Mesenchymal stem cell (in vitro differentiated cells and primary cell): ENCODE measurements around the gene MAP4K4.
A peak's percentile ranks its signal among the peaks of the same experiment; 100 is the strongest.

ENCODE experiments used
- DNase-seq: peaks from one replicate; pipeline ENCODE4 v3.0.0-alpha.2; 2013
- H2AFZ ChIP-seq: one replicate; pipeline ENCODE4 v1.6.1; 2013; ENCODE audit warnings: low read depth, mild to moderate bottlenecking, control low read depth, inconsistent platforms, low read length, moderate library complexity
- H2AK5ac ChIP-seq: 2 replicates; pipeline ENCODE4 v1.6.1; 2013; ENCODE audit warnings: low read length, moderate library complexity, mild to moderate bottlenecking, inconsistent platforms; ENCODE audit not compliant: severe bottlenecking
- H2BK120ac ChIP-seq: one replicate; pipeline ENCODE4 v1.6.1; 2013; ENCODE audit warnings: low read depth, mild to moderate bottlenecking, inconsistent platforms, low read length, moderate library complexity
- H2BK12ac ChIP-seq, 2 experiments: one replicate each; pipeline ENCODE4 v1.6.1; 2013; ENCODE audit warnings: inconsistent platforms in 2 of 2, low read length in 2 of 2, mild to moderate bottlenecking in 2 of 2, moderate library complexity in 2 of 2, control low read depth in 1 of 2
- H2BK15ac ChIP-seq: one replicate; pipeline ENCODE4 v1.6.1; 2013; ENCODE audit warnings: mild to moderate bottlenecking, low read depth, inconsistent platforms; ENCODE audit not compliant: poor library complexity, severe bottlenecking
- H2BK5ac ChIP-seq: 2 replicates; pipeline ENCODE4 v1.6.1; 2013; ENCODE audit warnings: low read depth, mild to moderate bottlenecking, low read length, control low read depth, inconsistent platforms; ENCODE audit not compliant: poor library complexity, severe bottlenecking
- H3K14ac ChIP-seq, 2 experiments: one replicate each; pipeline ENCODE4 v1.6.1; 2013; ENCODE audit warnings: inconsistent platforms in 2 of 2, low read length in 2 of 2, control low read depth in 1 of 2, mild to moderate bottlenecking in 1 of 2, moderate library complexity in 1 of 2
- H3K18ac ChIP-seq, 2 experiments: one replicate each; pipeline ENCODE4 v1.6.1; 2013; ENCODE audit warnings: inconsistent platforms in 2 of 2, low read length in 2 of 2, control low read depth in 1 of 2, low read depth in 1 of 2, mild to moderate bottlenecking in 1 of 2
- H3K23ac ChIP-seq, 2 experiments: one replicate each; pipeline ENCODE4 v1.6.1; 2013; ENCODE audit warnings: inconsistent platforms in 2 of 2, low read length in 2 of 2, mild to moderate bottlenecking in 2 of 2, moderate library complexity in 2 of 2, control low read depth in 1 of 2
- H3K27ac ChIP-seq: 2 replicates; pipeline ENCODE4 v1.5.1; 2013; ENCODE audit warnings: mild to moderate bottlenecking, moderate library complexity, low read length, control low read depth, inconsistent platforms; ENCODE audit not compliant: poor library complexity, severe bottlenecking
- H3K27me3 ChIP-seq, 2 experiments: 2 replicates each; pipeline versions ENCODE4 v1.6.1 to v1.7.0; 2013; ENCODE audit warnings: low read length in 2 of 2, mild to moderate bottlenecking in 2 of 2, moderate library complexity in 2 of 2, control low read depth in 1 of 2, inconsistent platforms in 1 of 2; ENCODE audit not compliant: control insufficient read depth in 1 of 2, insufficient read depth in 1 of 2
- H3K36me3 ChIP-seq, 2 experiments: 2 replicates each; pipeline versions ENCODE4 v1.6.1 to v1.7.0; 2013; ENCODE audit warnings: low read length in 2 of 2, control low read depth in 1 of 2, inconsistent platforms in 1 of 2, low read depth in 1 of 2, mild to moderate bottlenecking in 1 of 2; ENCODE audit not compliant: insufficient read depth in 2 of 2, control insufficient read depth in 1 of 2
- H3K4ac ChIP-seq, 2 experiments: one replicate each; pipeline ENCODE4 v1.6.1; 2013; ENCODE audit warnings: inconsistent platforms in 2 of 2, low read length in 2 of 2, mild to moderate bottlenecking in 2 of 2, moderate library complexity in 2 of 2, control low read depth in 1 of 2, low read depth in 1 of 2
- H3K4me1 ChIP-seq: 2 replicates; pipeline ENCODE4 v1.6.1; 2013; ENCODE audit warnings: low read depth, low read length, control low read depth; ENCODE audit not compliant: control insufficient read depth, insufficient read depth
- H3K4me2 ChIP-seq: 2 replicates; pipeline ENCODE4 v1.6.1; 2013; ENCODE audit warnings: low read length, mild to moderate bottlenecking, inconsistent platforms; ENCODE audit not compliant: poor library complexity, severe bottlenecking
- H3K4me3 ChIP-seq, 2 experiments: 2 replicates each; pipeline versions ENCODE4 v1.5.1 to v1.7.0; 2013; ENCODE audit warnings: low read length in 2 of 2, mild to moderate bottlenecking in 2 of 2, control low read depth in 1 of 2, low read depth in 1 of 2; ENCODE audit not compliant: insufficient read depth in 1 of 2
- H3K79me1 ChIP-seq: replicated peaks from 2 replicates; pipeline ENCODE4 v1.6.1; 2013; ENCODE audit warnings: mild to moderate bottlenecking, control low read depth, low read length, inconsistent platforms; ENCODE audit not compliant: poor library complexity, severe bottlenecking
- H3K9ac ChIP-seq: 2 replicates; pipeline ENCODE4 v1.7.0; 2013; ENCODE audit warnings: mild to moderate bottlenecking, low read length, moderate library complexity
- H3K9me3 ChIP-seq: 2 replicates; pipeline ENCODE4 v1.7.0; 2013; ENCODE audit warnings: mild to moderate bottlenecking, low read length; ENCODE audit not compliant: control insufficient read depth
- H4K8ac ChIP-seq: one replicate; pipeline ENCODE4 v1.6.1; 2013; ENCODE audit warnings: inconsistent platforms, mild to moderate bottlenecking, low read length, moderate library complexity
- H4K91ac ChIP-seq: one replicate; pipeline ENCODE4 v1.6.1; 2013; ENCODE audit warnings: mild to moderate bottlenecking, low read length, inconsistent platforms
- WGBS: methylation state at CpG from one replicate; pipeline ENCODE4 v1.1.7; 2013; ENCODE audit warnings: mixed read lengths; 5-methylcytosine and 5-hydroxymethylcytosine counted together

Gene MAP4K4

DNA sequence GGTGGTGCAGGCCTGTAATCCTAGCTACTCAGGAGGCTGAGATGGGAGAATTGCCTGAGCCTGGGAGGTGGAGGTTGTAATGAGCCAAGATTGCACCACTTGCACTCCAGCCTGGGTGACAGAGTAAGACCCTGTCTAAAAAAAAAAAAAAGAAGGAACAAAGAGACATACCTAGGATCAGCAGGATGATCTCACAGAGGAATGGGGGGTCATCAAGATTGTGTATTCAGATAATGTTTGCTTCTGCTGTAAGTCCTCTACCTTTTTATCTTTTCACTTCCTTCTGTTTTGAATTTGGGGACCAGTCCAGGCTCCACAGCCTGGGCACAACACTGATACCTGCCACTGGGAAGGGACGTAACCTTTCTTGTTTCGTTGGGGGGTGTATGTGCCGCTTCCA is 53.2 kb downstream of the MAP4K4 start:
- peaks cover 24% of the 10 kb centered on the region for H3K4me1 ChIP-seq
- H2BK120ac ChIP-seq: no peak overlapping the region
- H3K9me3 ChIP-seq: no peaks in the 10 kb centered on the region
- H3K23ac ChIP-seq: no peak overlapping the region
- H4K8ac ChIP-seq: no peak overlapping the region
- no peak overlapping the region for H2BK5ac ChIP-seq
- peak overlapping the region in 1 of 2 experiments; percentile 54 for H2BK12ac ChIP-seq
- H3K4me3 ChIP-seq: no peak overlapping the region
- H3K18ac ChIP-seq: peak overlapping the region in 1 of 2 experiments; percentile 18
- H3K14ac ChIP-seq: no peak overlapping the region
- H3K4ac ChIP-seq: no peak overlapping the region
- no peak overlapping the region for H2BK15ac ChIP-seq
- no peak overlapping the region for H2AFZ ChIP-seq
- no peak overlapping the region for H3K9ac ChIP-seq
- H3K36me3 ChIP-seq: peaks cover 0 to 33% of the 10 kb centered on the region in 2 experiments
- no peak for DNase-seq
- 83% methylated on average over 1 of the region's 3 CpGs for WGBS
- H3K79me1 ChIP-seq: no peaks in the 10 kb centered on the region
- no peak overlapping the region for H4K91ac ChIP-seq
- H3K27me3 ChIP-seq: no peaks in the 10 kb centered on the region
- no peak overlapping the region for H3K27ac ChIP-seq
- H3K4me2 ChIP-seq: no peak overlapping the region
- H2AK5ac ChIP-seq: peak overlapping the region; percentile 66

- H2AK5ac ChIP-seq: peak overlapping the region; percentile 72
- no peak overlapping the region for H2BK5ac ChIP-seq
- no peak overlapping the region for H4K91ac ChIP-seq
- no peak overlapping the region for H3K4ac ChIP-seq
- no peak overlapping the region for H2AFZ ChIP-seq
- H3K79me1 ChIP-seq: no peaks in the 10 kb centered on the region
- peaks cover 23% of the 10 kb centered on the region for H3K4me1 ChIP-seq
- peaks cover 0 to 37% of the 10 kb centered on the region in 2 experiments for H3K36me3 ChIP-seq
- no peak overlapping the region for H3K23ac ChIP-seq
- no peak overlapping the region for H3K4me2 ChIP-seq
- H3K27ac ChIP-seq: no peak overlapping the region
- H2BK12ac ChIP-seq: peak overlapping the region in 1 of 2 experiments; percentile 39
- no peak for DNase-seq
- H3K14ac ChIP-seq: no peak overlapping the region
- peak overlapping the region in 1 of 2 experiments; percentile 43 for H3K18ac ChIP-seq
- no peak overlapping the region for H2BK15ac ChIP-seq
- H4K8ac ChIP-seq: peak overlapping the region; percentile 41
- no peak overlapping the region for H3K4me3 ChIP-seq
- no peak overlapping the region for H2BK120ac ChIP-seq
- H3K9ac ChIP-seq: no peak overlapping the region
- WGBS: 93% methylated on average over 2 of the region's 2 CpGs
- no peaks in the 10 kb centered on the region for H3K27me3 ChIP-seq
- no peaks in the 10 kb centered on the region for H3K9me3 ChIP-seq
Measured at GRCh38 chr2:101751276-101751815, 53.8 kb downstream of the MAP4K4 start.

DNA sequence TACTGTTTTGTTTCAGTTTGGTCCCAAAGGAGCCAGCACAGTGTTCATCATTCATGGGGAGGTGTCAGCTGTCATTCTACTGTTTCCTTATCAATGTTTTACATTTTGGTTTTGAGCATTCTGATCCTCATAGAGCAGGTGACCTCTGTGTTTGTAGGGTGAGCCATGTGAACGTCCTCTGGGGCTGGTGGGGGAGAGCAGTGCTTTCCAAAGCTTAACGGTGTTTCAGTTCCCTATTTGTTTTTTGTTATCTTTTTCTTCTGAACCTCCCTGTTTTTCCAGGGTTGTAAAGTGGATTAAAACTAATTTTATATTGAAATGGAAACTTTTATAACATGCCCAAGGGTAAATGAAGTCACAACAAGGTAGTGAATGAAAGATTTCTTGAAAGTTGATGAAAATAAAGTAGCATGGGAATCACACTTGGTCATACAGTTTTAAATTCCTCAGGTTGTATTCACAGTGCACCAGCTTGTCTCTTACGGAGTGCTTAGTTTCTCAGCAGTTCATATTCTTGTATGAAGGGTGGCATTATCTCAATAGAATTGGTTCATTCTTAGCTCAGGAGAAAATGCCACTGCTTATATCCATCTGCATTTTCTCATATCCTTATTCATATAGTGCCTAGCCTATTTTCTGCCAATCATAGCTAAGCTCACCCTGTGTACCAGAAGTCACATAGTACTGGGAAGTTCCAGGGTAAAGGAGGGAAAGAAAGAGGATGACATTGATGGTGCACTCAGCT is 54.5 kb downstream of the MAP4K4 start:
- Histone ChIP-seq H3K14ac (no peak overlapping the region), H2BK5ac (no peak overlapping the region), H3K27ac (no peak overlapping the region), H2AK5ac (peak overlapping the region; percentile 72), H3K18ac (peak overlapping the region in 1 of 2 experiments; percentile 43), H4K8ac (peak overlapping the region; percentile 41), H3K23ac (no peak overlapping the region), H2BK15ac (no peak overlapping the region), H3K4me2 (no peak overlapping the region), H2AFZ (no peak overlapping the region), H3K36me3 (peaks cover 0 to 43% of the 10 kb centered on the region in 2 experiments), H2BK12ac (no peak overlapping the region), H2BK120ac (no peak overlapping the region), H3K4me1 (peaks cover 21% of the 10 kb centered on the region), H3K9ac (no peak overlapping the region), H3K27me3 (no peaks in the 10 kb centered on the region), H4K91ac (no peak overlapping the region), H3K4ac (no peak overlapping the region), H3K9me3 (no peaks in the 10 kb centered on the region), H3K79me1 (no peaks in the 10 kb centered on the region), H3K4me3 (peak overlapping the region in 1 of 2 experiments; percentile 2)
- DNase-seq: no peak
- WGBS: 44% methylated on average over 2 of the region's 3 CpGs

DNA sequence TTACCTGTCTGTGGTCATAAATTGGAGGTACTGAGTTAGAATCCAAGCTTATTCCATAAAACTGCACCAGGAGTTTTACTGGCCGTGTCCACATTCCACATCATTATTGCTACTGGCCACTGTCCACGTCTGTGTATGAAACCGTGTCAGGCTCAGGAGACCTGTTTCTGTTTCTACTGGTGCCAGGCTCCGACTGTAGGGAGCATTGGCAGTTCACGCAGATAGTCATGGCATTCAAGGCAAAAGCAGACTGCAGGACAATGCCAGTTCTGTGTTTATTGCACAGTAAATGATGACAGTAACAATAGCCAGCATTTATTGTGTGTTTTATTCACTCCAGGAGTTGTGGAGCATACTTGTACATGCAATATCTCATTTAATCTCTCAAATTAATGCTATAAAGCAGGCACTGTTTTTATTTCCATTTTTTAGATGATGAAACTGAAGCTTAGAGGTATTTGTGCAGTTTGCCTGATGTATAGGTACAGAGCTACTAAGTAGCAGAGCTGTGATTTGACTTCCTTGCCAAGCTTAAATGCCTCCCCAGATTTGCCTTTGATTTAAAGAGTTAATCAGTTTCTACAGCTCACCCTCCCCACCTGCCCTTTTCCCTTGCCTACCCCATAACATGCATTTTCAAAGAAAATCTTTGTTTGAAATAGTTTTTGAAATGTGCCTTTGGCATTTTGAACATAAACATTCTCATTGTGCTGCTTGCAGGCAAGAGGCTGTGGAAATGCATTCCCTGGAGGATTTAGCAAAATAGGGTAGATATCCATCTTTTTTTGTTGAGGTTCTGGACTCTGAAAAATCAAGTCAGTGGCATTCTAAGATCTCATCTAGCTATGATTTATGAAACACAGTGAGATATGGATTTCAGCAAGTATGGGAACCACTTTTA is 55.5 kb downstream of the MAP4K4 start:
- Histone ChIP-seq H3K27ac (no peak overlapping the region), H3K9ac (peak overlapping the region; percentile 33), H3K36me3 (peaks cover 0 to 46% of the 10 kb centered on the region in 2 experiments), H2BK120ac (no peak overlapping the region), H3K14ac (no peak overlapping the region), H3K23ac (no peak overlapping the region), H4K8ac (no peak overlapping the region), H4K91ac (no peak overlapping the region), H3K9me3 (no peaks in the 10 kb centered on the region), H3K4me1 (peaks cover 18% of the 10 kb centered on the region), H2BK5ac (no peak overlapping the region), H3K18ac (peak overlapping the region in 1 of 2 experiments; percentile 72), H2AFZ (no peak overlapping the region), H3K4me2 (no peak overlapping the region), H3K4me3 (peak overlapping the region in 1 of 2 experiments; percentile 2), H3K4ac (no peak overlapping the region), H3K27me3 (no peaks in the 10 kb centered on the region), H3K79me1 (no peaks in the 10 kb centered on the region), H2AK5ac (no peak overlapping the region), H2BK15ac (no peak overlapping the region), H2BK12ac (peak overlapping the region in 1 of 2 experiments; percentile 11)
- DNase-seq: no peak
- 76% methylated on average over 5 of the region's 5 CpGs for WGBS
